Kidney (tissue), 14 donors: ENCODE results near the gene NPPA. TPM values are rescaled to one million over a fixed set of nuclear protein-coding genes. Genes with fewer than 3 reads are reported as not detected.
A peak's percentile ranks its signal among the peaks of the same experiment; 100 is the strongest.

Experiments used
- DNase-seq, 5 donors: peaks; one replicate each; pipeline ENCODE4 v3.0.0-alpha.2; 2013 to 2020
- FAIRE-seq: peaks from 2 replicates; lab custom pipeline; 2012; peaks lifted over from hg19 to GRCh38; lab: Jason Lieb, UNC
- H3K27ac ChIP-seq, 2 donors: one replicate each; pipeline ENCODE4 v1.7.0; 2013; ENCODE audit warnings: low read depth in 2 of 2, low read length in 2 of 2, inconsistent platforms in 1 of 2
- H3K27me3 ChIP-seq: one replicate; pipeline ENCODE4 v1.7.1; 2013; ENCODE audit warnings: low read length, inconsistent platforms; ENCODE audit not compliant: control insufficient read depth, insufficient read depth
- H3K36me3 ChIP-seq, 3 donors: one replicate each; pipeline versions ENCODE4 v1.7.0 to v1.7.1; 2013; ENCODE audit warnings: low read length in 3 of 3, control low read depth in 1 of 3, inconsistent platforms in 1 of 3; ENCODE audit not compliant: insufficient read depth in 3 of 3, control insufficient read depth in 2 of 3
- H3K4me1 ChIP-seq, 3 donors: one replicate each; pipeline versions ENCODE4 v1.7.0 to v1.7.1; 2013; ENCODE audit warnings: low read length in 3 of 3, inconsistent platforms in 1 of 3, low read depth in 1 of 3; ENCODE audit not compliant: control insufficient read depth in 2 of 3, insufficient read depth in 2 of 3
- H3K4me3 ChIP-seq, 3 donors: one replicate each; pipeline versions ENCODE4 v1.7.0 to v1.8.1; 2013; ENCODE audit warnings: low read length in 3 of 3, control low read depth in 1 of 3, inconsistent platforms in 1 of 3
- H3K9ac ChIP-seq, 3 donors: one replicate each; pipeline versions ENCODE4 v1.7.0 to v1.7.1; 2013; ENCODE audit warnings: low read length in 3 of 3, control low read depth in 1 of 3, inconsistent platforms in 1 of 3
- H3K9me3 ChIP-seq, 3 donors: one replicate each; pipeline versions ENCODE4 v1.7.0 to v1.7.1; 2013; ENCODE audit warnings: low read length in 3 of 3, control low read depth in 1 of 3, inconsistent platforms in 1 of 3; ENCODE audit not compliant: control insufficient read depth in 2 of 3, insufficient read depth in 1 of 3
- intact Hi-C: fragments of 100-400 bp; cut with DNase I; formaldehyde crosslinking; loops from one replicate; pipeline ENCODE4 v1.11.1; 2022
- polyA plus RNA-seq: library from polyadenylated mRNA; stranded (reverse); fragments of 350-450 nt; fragmentation: Illumina TruSeq; extraction: RNeasy Lipid Tissue Mini Kit (QIAGEN cat#74804); gene quantifications from one replicate; pipeline ENCODE4 v1.2.3, GENCODE V29; 2014; ENCODE audit warnings: low read depth, low replicate concordance; ENCODE audit not compliant: insufficient read depth
- total RNA-seq: library from RNA; stranded (reverse); fragmentation: NEBNext Ultra II Directional; extraction: Animal tissue kit (Norgen Biotek cat#: 25700); gene quantifications from one replicate; pipeline ENCODE4 v1.2.1, GENCODE V29; 2021
- TF ChIP-seq, protein P1 (sequence below): IDR thresholded peaks from 3 replicates; pipeline ENCODE4 v1.5.1; 2012; ENCODE audit warnings: mild to moderate bottlenecking, moderate library complexity, borderline replicate concordance; ENCODE audit not compliant: insufficient read depth; ENCODE audit errors: extremely low read depth
- donor health status: control.
- donor health status: control.
- donor health status: control.
- donor health status: control.
- donor health status: control.
- donor health status: DM: yes; HTN: yes; CAD: no.
- donor health status: Normal renal cell carcinoma (clear cell type).

Gene NPPA
- total and polyA plus RNA-seq, 2 donors from 2014 or later = 0.50 TPM; not detected in 1

DNA sequence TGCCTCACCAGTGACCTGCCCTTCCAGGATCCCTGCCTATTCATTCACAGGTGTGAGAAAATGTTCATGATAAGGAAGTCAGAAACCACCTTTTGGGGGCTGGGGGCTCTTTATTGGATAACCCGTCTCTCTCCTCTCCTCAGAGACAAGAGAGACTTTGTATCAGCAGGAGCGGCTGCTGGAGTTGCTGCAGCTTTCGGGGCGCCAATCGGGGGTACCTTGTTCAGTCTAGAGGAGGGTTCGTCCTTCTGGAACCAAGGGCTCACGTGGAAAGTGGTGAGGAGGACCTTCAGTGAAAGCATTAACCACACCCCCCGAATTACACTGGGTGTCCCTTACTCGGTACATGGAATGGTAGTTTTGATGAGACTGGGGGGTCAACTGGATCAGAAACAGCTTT lies 20.6 kb downstream of the NPPA start:
- TF ChIP-seq, protein P1, sequence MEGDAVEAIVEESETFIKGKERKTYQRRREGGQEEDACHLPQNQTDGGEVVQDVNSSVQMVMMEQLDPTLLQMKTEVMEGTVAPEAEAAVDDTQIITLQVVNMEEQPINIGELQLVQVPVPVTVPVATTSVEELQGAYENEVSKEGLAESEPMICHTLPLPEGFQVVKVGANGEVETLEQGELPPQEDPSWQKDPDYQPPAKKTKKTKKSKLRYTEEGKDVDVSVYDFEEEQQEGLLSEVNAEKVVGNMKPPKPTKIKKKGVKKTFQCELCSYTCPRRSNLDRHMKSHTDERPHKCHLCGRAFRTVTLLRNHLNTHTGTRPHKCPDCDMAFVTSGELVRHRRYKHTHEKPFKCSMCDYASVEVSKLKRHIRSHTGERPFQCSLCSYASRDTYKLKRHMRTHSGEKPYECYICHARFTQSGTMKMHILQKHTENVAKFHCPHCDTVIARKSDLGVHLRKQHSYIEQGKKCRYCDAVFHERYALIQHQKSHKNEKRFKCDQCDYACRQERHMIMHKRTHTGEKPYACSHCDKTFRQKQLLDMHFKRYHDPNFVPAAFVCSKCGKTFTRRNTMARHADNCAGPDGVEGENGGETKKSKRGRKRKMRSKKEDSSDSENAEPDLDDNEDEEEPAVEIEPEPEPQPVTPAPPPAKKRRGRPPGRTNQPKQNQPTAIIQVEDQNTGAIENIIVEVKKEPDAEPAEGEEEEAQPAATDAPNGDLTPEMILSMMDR = no peak
- H3K27me3 ChIP-seq = no peaks in the 10 kb centered on the region
- no peak overlapping the region for H3K4me3 ChIP-seq
- intact Hi-C loops = no loop called here
- H3K27ac ChIP-seq = no peak overlapping the region
- H3K36me3 ChIP-seq = peaks cover 2 to 64% (median 52%) of the 10 kb centered on the region in 3 donors
- H3K4me1 ChIP-seq = no peaks in the 10 kb centered on the region
- DNase-seq (no peak), FAIRE-seq (no peak)
- H3K9ac ChIP-seq = no peak overlapping the region
- no peaks in the 10 kb centered on the region for H3K9me3 ChIP-seq

DNA sequence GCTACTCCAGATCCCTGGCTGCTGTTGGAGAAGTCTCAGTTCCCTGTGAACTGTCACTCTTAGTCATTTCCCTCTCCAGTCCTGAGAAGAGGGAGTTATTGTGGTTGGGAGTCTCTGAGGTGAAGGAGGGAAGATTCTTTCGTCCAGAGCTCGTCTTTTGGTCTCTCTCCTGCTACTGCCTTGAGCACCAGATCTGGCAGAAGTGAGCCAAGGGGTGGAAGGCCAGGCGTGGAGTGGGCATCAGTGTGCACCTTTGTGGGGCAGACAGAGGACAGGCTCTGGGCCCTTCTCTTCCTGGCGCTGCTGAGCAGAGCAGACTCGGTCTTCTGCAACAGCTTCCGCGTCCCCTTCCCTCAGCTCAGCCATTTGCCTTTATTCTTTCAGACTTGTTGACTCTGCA lies 22.5 kb downstream of the NPPA start:
- H3K4me1 ChIP-seq = no peaks in the 10 kb centered on the region
- H3K27ac ChIP-seq = no peak overlapping the region
- FAIRE-seq = no peak
- DNase-seq = peak in 1 of 5 donors; percentile 40
- H3K4me3 ChIP-seq = no peak overlapping the region
- no peaks in the 10 kb centered on the region for H3K27me3 ChIP-seq
- intact Hi-C loops = no loop called here
- peaks cover 2 to 60% (median 51%) of the 10 kb centered on the region in 3 donors for H3K36me3 ChIP-seq
- no peak overlapping the region for H3K9ac ChIP-seq
- H3K9me3 ChIP-seq = no peaks in the 10 kb centered on the region
- TF ChIP-seq, protein P1 = no peak

DNA sequence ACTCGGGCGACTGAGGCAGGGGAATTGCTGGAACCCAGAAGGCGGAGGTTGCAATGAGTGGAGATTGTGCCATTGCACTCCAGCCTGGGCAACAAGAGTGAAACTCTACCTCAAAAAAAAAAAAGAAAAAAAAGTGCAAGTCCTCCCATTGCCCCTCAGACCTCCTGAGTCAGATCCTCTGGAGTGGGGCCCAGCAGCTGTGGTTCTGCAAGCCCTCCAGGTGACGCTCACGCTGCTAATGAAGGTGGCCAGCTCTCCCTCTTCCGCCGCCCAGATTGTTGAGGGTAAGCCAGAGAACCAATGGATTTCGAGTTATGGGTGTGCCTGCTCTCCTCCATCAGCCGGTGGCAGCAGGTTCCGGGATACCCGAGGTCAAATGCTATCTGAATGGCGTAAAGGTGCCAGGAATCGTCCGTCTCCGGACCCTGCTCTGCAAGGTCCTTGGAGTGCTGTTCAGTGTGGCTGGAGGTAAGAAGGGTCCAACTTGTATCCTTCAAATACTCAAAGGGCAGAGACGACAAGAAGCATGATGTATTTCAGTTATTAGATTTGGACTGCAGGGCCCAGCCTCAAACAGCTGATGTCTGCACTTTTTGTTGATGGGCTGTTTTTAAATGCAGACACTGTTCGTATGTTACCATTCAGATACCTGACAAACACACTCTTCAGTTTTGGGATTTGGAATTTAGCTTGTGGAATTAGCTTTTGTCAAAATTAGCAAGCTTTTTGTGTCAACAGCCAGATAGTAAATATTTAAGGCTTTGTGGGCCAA lies 24.0 kb downstream of the NPPA start:
- H3K9me3 ChIP-seq = no peaks in the 10 kb centered on the region
- no peak for DNase-seq
- H3K27ac ChIP-seq = no peak overlapping the region
- no peak overlapping the region for H3K9ac ChIP-seq
- no peak for FAIRE-seq
- no peaks in the 10 kb centered on the region for H3K4me1 ChIP-seq
- intact Hi-C loops = no loop called here
- peaks cover 0 to 58% (median 42%) of the 10 kb centered on the region in 3 donors for H3K36me3 ChIP-seq
- H3K4me3 ChIP-seq = no peak overlapping the region
- no peaks in the 10 kb centered on the region for H3K27me3 ChIP-seq
- TF ChIP-seq, protein P1 = no peak
